Measurements from ENCODE around the gene SMG6.
"Not testable (repeated sequence)": the region's sequence is repeated elsewhere in the genome, so short reads cannot be mapped to it uniquely, and the experiment has no call there.

The SMG6 gene

DNA sequence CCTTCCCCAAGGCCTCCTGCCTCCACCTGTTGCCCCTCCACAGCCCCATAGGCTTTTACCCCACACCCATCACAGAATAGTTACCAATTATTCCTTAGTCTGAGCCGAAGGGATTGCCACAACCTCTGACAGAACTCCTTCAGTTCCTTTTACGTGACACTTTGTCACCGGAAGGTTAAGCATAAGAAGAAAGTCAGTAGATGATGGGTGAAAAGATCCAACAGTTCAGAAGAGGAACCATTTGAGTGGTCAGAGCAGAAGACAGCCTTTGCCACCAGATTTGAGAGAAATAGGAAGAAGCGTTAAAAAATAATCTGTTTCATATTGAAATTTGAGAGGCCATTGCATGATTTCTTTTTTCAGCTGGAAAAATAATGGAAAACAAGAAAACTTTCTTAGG lies 1.3 kb upstream of the SMG6 start:
- DNase-seq (ENCODE audit: low spot score): no peak

DNA sequence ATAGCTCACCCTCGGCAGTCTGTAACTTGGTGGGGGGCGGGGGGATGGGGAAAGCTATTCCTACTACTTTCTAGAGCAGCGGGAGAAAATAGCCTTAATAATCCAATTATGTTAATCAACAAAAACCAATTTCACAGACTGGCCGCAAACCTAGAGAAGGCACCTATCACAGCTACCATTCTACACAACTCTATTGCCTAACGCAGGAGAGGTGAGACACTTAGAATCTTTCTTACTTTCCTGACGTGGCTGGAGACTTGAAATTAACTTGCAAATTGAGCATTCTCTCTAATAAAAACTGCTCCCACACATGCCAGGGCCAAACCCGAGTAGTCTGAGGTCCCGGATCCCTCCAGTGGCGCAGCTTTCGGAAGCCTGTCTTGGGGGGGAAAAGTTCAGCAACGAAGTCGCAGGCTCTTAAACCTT lies 794 bp downstream of the SMG6 start:
- no peak for DNase-seq (ENCODE audit: low spot score)

- no peak for DNase-seq (ENCODE audit: low spot score)
These were observed 3.8 kb downstream of the SMG6 start for GRCh38 chr17:2299756-2300155.

- DNase-seq (ENCODE audit: low spot score): no peak
These were observed 4.4 kb downstream of the SMG6 start for GRCh38 chr17:2299136-2299535.

- no peak for DNase-seq (ENCODE audit: low spot score)
These were observed 6.6 kb downstream of the SMG6 start for GRCh38 chr17:2297023-2297422.

DNA sequence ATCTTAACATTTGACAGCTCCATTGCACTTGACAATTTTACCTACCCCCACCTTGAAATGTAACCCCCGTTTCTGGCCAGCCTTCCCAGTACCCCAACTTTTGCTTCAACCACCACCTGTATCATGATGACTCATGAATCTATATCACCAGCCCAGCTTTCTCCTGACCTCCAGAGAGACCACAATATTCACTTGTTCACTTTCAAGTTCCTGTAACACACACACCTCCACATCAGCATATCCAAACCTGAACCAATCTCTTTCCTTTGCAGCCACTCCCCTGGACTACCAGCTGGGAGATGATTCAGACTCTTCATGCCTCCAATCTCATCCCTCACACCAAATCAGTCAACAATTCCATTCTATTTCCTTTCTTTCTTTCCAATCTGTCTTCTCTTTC lies 8.0 kb downstream of the SMG6 start:
- DNase-seq (ENCODE audit: low spot score): no peak

GRCh38 chr17:2292100-2292499 lies 11.5 kb downstream of the SMG6 start:
- DNase-seq (ENCODE audit: low spot score): no peak

DNA sequence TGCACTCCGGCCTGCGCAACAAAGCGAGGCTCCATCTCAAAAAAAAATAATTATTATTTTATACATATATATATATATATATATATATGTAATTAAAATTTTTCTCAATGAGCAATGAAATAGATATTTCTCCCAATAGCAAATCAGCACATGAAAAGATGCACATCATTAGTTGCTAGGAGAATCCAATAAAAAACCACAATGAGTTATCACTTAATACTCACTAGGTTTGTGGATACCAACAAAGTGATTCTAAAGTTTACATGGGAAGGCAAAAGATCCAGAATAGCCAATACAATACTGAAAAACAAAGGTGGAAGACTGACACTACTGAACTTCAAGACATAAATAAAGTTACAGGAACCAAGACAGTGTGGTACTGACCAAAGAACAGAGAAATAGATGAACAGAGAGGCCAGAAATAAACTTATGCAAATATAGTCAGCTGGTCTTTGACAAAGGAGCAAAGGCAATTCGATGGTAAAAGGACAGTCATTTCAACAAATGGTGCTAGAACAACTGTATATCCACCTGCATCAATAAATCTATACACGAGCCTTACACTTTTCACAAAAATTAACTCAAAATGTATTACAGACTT lies 13.6 kb downstream of the SMG6 start:
- DNase-seq (ENCODE audit: low spot score): no peak

GRCh38 chr17:2283302-2283701 lies 20.3 kb downstream of the SMG6 start:
- no peak for DNase-seq (ENCODE audit: low spot score)

GRCh38 chr17:2282297-2282873 lies 21.2 kb downstream of the SMG6 start:
- peak; percentile 62 for DNase-seq (ENCODE audit: low spot score)

DNA sequence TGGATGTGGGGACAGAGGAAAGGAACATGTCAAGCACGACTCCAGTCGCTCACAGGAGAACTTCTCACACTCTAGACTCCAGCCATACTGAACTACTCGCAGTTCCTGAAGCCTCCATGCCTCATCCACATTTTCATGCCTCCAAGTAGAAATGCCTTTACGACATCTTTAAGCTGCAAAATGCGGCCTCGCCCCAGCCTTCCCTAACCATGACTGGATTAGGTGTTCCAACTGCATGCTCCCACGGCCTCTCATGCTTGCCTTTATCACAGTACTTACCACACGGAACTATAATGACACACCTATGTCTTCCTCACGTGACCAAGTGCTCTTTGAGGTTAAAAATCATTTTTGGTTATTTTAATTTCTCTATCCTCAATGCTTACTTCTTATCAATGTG lies 23.9 kb downstream of the SMG6 start:
- no peak for DNase-seq (ENCODE audit: low spot score)

DNA sequence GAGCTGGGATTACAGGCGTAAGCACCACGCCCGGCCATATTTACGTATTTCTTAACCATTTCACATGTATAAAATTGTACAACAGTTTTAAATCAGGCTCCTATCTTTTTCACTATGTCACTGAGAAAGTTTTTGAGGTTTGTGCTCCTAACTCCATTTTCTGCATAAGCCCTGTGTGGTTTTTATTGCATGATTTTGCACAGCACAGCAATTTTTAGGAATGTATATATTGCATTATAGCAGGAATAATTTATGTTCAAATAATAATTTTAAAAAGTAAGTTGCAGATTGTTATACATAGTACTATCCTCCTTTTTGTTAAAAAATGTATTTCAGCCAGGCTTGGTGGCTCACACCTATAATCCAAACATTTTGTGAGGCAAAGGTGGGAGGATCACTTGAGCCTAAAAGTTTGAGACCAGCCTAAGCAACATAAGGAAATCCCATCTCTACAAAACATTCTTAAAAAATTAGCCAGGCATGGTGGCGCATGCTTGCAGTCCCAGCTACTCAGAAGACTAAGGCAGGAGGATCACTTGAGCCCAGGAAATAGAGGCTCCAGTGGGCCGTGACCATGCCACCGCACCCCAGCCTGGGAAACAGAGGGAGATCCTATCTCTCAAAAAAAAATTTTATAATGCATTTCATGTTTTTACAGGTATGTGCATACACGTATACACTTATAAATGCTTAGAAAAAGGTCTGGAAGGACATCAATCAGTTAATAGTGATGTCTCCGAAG lies 26.0 kb downstream of the SMG6 start:
- no peak for DNase-seq (ENCODE audit: low spot score)

DNA sequence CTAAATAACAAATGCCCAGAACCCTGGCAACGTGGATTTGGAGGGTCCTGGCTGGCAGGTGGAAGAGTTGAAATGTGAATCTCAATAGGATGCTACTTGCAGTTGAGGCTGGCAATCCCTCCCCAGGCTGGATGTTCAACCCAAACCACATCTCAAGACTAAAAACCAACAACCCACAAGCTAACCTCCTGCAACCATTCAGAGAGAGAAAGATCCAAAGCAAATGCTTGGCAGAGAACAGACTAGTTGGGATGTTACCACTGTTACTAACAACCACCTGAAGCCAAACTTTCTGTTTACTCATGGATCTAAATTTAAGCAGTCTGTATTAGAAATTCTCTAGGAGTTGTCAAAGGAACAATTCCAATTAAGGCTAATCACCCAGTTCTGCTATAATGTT lies 27.9 kb downstream of the SMG6 start:
- DNase-seq (ENCODE audit: low spot score): no peak

DNA sequence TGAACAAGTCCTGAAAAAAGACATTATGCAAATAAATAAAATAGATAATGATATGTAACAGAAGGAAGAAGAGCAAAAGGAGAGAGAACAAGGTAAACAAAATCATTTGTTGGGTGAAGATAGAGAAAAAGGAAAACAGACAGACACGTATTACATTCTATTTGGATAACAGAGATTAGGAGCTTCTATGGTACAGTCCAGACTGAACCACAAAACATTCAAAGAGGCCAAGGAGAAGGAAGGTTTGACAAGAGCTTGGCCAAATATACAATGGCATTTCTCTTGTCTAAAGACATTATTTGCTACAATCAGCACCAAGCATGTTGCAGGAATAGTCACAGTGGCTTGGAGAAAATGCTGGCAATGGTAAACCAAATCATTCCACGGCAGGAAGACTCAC lies 29.2 kb downstream of the SMG6 start:
- no peak for DNase-seq (ENCODE audit: low spot score)

DNA sequence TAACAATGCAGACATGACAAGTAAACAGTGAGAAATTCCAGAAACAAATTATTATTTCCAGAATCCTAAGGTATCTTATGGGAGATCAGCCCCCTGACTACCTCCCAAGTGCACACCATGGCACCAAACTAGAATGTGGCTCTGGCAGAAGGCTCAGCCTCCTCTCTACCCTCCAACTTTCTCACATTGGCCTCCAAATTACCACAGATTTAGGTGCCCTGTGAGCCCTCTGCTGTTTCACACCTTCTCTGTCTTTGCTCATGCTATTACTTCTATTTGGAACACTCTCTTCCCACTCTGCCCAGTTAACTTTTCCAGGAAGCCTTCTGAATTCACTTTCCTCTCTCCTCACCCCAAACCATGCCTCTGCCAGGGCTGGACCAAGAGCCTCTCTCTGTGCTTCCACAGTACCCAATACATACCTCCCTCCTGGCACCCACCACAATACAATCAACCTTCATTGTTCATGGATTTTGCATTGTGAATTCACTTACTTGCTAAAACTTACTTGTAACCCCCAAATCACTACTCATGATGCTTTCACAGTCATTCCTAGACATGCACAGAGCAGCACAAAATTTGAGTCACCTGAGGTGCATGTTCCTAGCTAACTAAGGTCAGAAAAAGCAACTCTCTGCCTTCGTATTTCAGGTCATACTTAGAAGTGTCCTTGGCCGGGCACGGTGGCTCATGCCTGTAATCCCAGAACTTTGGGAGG lies 31.4 kb downstream of the SMG6 start:
- DNase-seq (ENCODE audit: low spot score): no peak

DNA sequence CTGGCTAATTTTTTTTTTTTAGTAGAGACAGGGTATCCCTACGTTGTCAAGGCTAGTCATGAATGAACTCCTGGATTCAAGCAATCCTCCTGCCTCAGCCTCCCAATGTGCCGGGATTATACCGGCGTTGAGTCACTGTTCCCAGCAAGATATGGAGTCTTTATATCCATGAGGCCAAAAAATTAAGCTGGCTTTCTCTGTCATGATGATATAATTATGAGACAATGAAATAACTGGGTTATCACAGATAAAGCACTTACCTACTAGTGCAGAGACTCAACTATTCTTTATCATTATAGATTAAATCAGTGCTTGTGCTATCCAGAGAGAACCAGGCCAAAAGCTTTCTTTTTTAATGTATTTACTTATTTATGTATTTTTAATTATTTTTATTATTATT lies 36.2 kb downstream of the SMG6 start:
- no peak for DNase-seq (ENCODE audit: low spot score)

GRCh38 chr17:2266865-2267228 lies 36.7 kb downstream of the SMG6 start:
- no peak for DNase-seq (ENCODE audit: low spot score)

DNA sequence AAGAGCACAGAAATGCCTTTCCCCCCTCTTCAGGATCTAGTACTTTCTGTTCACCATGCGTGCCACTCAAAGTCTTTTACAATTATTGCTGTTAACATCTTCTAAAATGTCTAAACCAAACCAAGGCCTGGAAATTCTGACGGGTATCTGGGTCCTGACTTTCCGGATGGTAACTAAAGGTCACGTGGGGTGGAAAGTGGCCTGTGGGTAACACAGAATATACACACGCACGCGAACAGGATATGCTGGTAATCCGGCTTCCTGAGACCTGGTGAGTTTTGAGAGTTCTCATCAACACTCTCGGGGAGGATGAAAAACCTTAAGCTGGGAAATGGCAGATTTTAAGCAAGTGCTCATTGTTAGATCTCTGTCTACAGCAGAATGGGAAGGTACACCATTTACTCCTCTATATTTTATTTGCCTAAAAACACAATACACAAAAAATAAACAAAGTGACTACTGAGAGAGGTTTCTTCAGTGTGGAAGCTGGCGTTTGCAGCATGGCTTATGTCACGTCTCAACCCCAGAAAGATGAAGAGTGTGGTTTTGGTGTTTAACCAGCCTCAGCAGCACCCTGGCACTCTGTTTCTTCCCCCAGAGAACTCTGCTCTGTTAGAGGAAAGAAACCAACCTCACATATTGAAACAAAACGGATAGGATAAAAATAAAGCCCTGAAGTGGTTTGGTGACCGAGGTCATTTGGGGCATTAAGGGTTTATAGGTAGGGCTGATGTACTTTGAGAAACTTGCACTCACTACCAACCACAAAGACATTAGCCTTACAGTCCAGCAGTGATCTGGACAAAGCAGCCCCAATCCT lies 37.3 kb downstream of the SMG6 start:
- DNase-seq (ENCODE audit: low spot score): no peak

DNA sequence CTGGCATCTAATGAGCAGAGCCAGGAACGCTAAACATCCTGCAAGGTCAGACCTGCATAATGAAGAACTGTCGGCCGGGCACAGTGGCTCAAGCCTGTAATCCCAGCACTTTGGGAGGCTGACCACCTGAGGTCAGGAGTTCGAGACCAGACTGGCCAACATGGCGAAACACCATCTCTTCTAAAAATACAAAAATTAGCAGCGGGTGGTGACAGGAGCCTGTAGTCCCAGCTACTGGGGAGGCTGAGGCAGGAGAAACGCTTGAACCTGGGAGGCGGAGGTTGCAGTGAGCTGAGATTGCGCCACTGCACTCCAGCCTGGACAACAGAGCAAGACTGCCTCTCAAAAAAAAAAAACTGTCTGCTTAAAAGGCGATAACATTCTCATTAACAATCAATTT lies 38.4 kb downstream of the SMG6 start:
- DNase-seq (ENCODE audit: low spot score): not testable (repeated sequence)

DNA sequence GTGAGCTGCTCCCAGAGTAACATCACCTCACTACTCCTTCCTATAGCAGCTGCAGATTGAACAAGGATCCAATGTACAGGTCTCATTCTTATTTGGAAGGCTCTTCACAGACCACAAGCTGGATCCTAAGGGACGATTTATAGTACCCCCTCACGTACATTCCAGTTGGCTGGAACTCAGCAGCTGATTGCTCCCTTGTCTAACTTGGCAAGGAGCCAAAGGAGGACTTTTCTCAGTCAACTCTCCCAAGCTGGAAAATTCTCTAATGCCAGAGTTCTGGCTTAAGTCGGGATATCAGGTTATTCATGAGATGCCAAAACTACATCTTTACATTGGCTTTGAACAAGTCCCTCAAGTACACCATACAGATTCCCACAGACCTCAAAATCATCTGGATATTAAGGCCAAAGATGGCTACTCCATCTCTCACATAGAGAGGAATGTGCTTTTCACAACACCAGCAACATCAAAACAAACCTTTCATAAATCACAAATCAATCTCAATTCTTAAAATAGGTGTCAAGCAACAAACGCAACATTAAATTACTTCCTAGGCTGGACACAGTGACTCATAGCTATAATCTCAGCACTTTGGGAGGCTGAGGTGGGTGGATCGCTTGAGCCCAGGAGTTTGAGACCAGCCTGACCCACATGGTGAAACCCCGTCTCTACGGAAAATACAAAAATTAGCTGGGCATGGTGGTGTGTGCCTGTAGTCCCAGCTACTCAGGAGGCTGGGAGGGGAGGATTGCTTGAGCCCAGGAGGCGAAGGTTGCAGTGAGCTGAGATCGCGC lies 39.3 kb downstream of the SMG6 start:
- no peak for DNase-seq (ENCODE audit: low spot score)

All from pons (tissue), 1 donor.